ENCODE measurements around the gene VPS41.
A peak's percentile ranks its signal among the peaks of the same experiment; 100 is the strongest.

The VPS41 gene

GRCh38 chr7:38908759-38909335 lies at the start of gene VPS41:
Gene VPS41 (minus strand): TSS chr7:38909191. CDS start chr7:38909174, 17 bp downstream.
- H3K9me3 ChIP-seq (ENCODE audit: insufficient read depth, low read depth, low read length), result no peaks in the 10 kb centered on the region
- H3K4me2 ChIP-seq (ENCODE audit: low read depth, low read length, poor library complexity, severe bottlenecking), result peak within 1 kb of the TSS; percentile 90
- H3K9ac ChIP-seq (ENCODE audit: low read depth, low read length, poor library complexity, severe bottlenecking), result peak within 1 kb of the TSS; percentile 71
- H3K9me2 ChIP-seq (replicated peaks; ENCODE audit: low read depth, low read length), result no peaks in the 10 kb centered on the region
- no peaks in the 10 kb centered on the region for H3K36me3 ChIP-seq (ENCODE audit: insufficient read depth, low read length)
- peaks cover 17% of the 10 kb centered on the region for H3K4me1 ChIP-seq (ENCODE audit: insufficient read depth, low read length, poor library complexity, severe bottlenecking)
- H2AFZ ChIP-seq (ENCODE audit: low read length), result peak within 1 kb of the TSS; percentile 87
- no peak for TF ChIP-seq EZH2phosphoT487 (IDR thresholded peaks at IDR 0.05; ENCODE audit: borderline replicate concordance)
- TF ChIP-seq CTCF (conservative IDR thresholded peaks at IDR 0.05; ENCODE audit: low read length), result no peak
- peaks cover 7% of the 10 kb centered on the region for H3K79me2 ChIP-seq (ENCODE audit: insufficient read depth, low read length)
- H3K27me3 ChIP-seq (ENCODE audit: insufficient read depth, low read length, poor library complexity, severe bottlenecking), result no peaks in the 10 kb centered on the region
- no peaks in the 10 kb centered on the region for H3F3A ChIP-seq (ENCODE audit: low read depth)
- H3K4me3 ChIP-seq (ENCODE audit: low read length, poor library complexity, severe bottlenecking), result peak within 1 kb of the TSS; percentile 96
- H4K20me1 ChIP-seq (ENCODE audit: insufficient read depth, low read length, poor library complexity, severe bottlenecking), result no peaks in the 10 kb centered on the region

GRCh38 chr7:38955892-38956291 lies 46.9 kb upstream of the VPS41 start:
- Histone ChIP-seq H3K27me3 (ENCODE audit: insufficient read depth, low read length, poor library complexity, severe bottlenecking) (no peaks in the 10 kb centered on the region), H3F3A (ENCODE audit: low read depth) (no peaks in the 10 kb centered on the region), H3K9ac (ENCODE audit: low read depth, low read length, poor library complexity, severe bottlenecking) (no peak overlapping the region), H3K4me2 (ENCODE audit: low read depth, low read length, poor library complexity, severe bottlenecking) (no peak overlapping the region), H3K4me1 (ENCODE audit: insufficient read depth, low read length, poor library complexity, severe bottlenecking) (no peaks in the 10 kb centered on the region), H3K4me3 (ENCODE audit: low read length, poor library complexity, severe bottlenecking) (no peak overlapping the region), H4K20me1 (ENCODE audit: insufficient read depth, low read length, poor library complexity, severe bottlenecking) (no peaks in the 10 kb centered on the region), H3K9me2 (replicated peaks; ENCODE audit: low read depth, low read length) (no peaks in the 10 kb centered on the region), H3K36me3 (ENCODE audit: insufficient read depth, low read length) (no peaks in the 10 kb centered on the region), H3K9me3 (ENCODE audit: insufficient read depth, low read depth, low read length) (no peaks in the 10 kb centered on the region), H2AFZ (ENCODE audit: low read length) (no peak overlapping the region), H3K79me2 (ENCODE audit: insufficient read depth, low read length) (no peaks in the 10 kb centered on the region)
- TF ChIP-seq EZH2phosphoT487 (IDR thresholded peaks at IDR 0.05; ENCODE audit: borderline replicate concordance) (no peak), CTCF (conservative IDR thresholded peaks at IDR 0.05; ENCODE audit: low read length) (no peak)

- Histone ChIP-seq H3K9me2 (replicated peaks; ENCODE audit: low read depth, low read length) (no peaks in the 10 kb centered on the region), H3K36me3 (ENCODE audit: insufficient read depth, low read length) (no peaks in the 10 kb centered on the region), H3K9me3 (ENCODE audit: insufficient read depth, low read depth, low read length) (no peaks in the 10 kb centered on the region), H3K27me3 (ENCODE audit: insufficient read depth, low read length, poor library complexity, severe bottlenecking) (no peaks in the 10 kb centered on the region), H3K9ac (ENCODE audit: low read depth, low read length, poor library complexity, severe bottlenecking) (no peak overlapping the region), H3F3A (ENCODE audit: low read depth) (no peaks in the 10 kb centered on the region), H2AFZ (ENCODE audit: low read length) (no peak overlapping the region), H3K4me3 (ENCODE audit: low read length, poor library complexity, severe bottlenecking) (no peak overlapping the region), H3K4me2 (ENCODE audit: low read depth, low read length, poor library complexity, severe bottlenecking) (no peak overlapping the region), H3K4me1 (ENCODE audit: insufficient read depth, low read length, poor library complexity, severe bottlenecking) (no peaks in the 10 kb centered on the region), H3K79me2 (ENCODE audit: insufficient read depth, low read length) (no peaks in the 10 kb centered on the region), H4K20me1 (ENCODE audit: insufficient read depth, low read length, poor library complexity, severe bottlenecking) (no peaks in the 10 kb centered on the region)
- TF ChIP-seq EZH2phosphoT487 (IDR thresholded peaks at IDR 0.05; ENCODE audit: borderline replicate concordance), result no peak
- no peak for TF ChIP-seq CTCF (conservative IDR thresholded peaks at IDR 0.05; ENCODE audit: low read length)
Measured at GRCh38 chr7:38953971-38954370, 45.0 kb upstream of the VPS41 start.

Data from Loucy (cell line).